HG02981 (cell line): ENCODE data around the gene TRIM52.
"Not testable (repeated sequence)": the region's sequence is repeated elsewhere in the genome, so short reads cannot be mapped to it uniquely, and the experiment has no call there.

Experiments
- ATAC-seq: cut with Tn5 transposase; IDR thresholded peaks from one replicate; pipeline ENCODE4 v1.9.1; 2021; ENCODE audit warnings: mild to moderate bottlenecking, moderate library complexity; ENCODE audit not compliant: unreplicated experiment

Gene TRIM52

DNA sequence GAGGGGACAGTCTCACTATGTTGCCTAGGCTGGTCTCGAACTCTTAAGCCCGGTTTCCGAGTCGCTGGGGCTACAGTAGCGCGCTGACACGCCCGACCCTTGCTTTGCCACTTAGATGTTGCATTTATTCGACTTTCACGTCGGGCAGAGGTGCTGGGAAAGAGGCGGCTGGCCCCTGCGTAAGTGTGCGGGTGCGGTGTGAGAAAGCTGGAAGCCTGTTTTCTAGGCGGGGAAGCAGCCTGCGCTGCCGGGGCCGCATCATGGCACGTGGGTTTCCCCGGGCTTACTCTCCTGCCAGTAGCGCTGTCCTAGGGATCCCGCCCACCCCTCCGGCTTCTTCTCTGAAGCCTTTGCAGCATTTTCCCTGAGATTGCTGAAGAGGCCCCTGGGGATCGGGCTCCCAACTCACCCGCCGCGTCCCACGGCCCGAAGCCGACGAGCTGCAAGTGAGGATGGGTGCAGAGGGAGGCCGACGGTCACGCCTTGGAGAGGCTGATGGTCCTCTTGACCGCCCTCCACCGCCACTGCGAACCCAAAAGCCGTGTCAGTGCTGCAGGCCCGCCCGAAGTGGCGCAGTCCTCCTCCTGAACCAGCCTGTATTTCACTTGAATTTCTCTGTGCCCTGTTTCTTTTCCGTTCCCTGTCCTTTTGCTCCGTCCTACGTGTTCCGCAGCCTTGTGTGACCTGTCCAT, 43.7 kb downstream of the TRIM52 start:
- peak; percentile 15 for ATAC-seq

DNA sequence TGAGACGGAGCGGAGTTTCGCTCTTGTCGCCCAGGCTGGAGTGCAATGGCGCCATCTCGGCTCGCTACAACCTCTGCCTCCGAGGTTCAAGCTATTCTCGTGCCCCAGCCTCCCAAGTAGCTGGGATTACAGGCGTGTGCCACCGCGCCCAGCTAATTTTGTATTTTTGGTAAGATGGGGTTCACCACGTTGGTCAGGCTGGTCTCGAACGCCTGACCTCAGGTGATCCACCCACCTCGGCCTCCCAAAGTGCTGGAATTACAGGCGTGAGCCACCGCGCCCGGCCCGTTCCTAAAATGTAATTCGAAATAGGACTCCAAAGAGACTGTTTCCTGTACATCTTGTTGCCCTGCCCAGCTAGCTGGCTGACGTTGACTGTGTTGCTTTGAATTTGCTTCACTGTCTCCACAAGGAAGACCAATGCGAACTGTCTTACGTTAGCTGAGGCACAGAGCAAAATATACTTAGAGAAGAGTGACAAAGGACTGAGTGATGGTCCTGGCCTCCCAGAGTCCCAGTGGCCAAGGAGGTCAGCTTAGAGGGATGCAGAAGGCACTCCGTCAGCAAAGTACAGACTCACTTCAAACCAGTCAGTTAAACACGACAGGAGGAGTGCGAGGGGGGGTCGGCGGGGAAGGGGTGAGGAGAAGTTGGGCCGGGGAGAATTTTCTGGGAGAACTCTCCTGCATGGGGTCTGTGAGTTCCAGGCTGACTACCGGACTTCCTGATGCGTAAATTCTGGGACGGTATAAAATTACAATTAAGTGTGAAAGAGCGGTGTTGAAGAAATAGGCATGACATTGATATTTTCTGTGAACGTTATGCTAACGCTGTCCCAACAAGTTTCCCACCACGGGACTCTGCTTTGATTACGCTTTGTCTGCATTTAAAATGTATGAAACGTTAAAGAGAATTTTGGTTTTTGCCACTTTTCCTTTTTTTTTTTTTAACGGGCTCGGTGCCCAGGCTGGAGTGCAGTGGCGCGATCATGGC, 44.6 kb downstream of the TRIM52 start:
- ATAC-seq = no peak

DNA sequence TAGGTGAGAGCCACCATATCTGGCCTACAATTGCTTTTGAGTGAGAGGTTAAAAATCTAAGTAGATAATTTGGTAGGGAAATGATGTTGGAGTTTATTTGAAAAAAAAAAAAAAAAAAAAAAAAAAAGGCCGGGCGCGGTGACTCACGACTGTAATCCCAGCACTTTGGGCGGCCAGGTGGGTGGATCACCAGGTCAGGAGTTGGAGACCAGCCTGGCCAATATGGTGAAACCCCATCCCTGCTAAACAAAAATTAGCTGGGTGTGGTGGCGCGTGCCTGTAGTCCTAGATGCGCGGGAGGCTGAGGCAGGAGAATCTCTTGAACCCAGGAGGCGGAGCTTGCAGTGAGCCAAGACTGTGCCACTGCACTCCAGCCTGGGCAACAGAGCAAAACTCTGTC, 46.7 kb downstream of the TRIM52 start:
- ATAC-seq = not testable (repeated sequence)

DNA sequence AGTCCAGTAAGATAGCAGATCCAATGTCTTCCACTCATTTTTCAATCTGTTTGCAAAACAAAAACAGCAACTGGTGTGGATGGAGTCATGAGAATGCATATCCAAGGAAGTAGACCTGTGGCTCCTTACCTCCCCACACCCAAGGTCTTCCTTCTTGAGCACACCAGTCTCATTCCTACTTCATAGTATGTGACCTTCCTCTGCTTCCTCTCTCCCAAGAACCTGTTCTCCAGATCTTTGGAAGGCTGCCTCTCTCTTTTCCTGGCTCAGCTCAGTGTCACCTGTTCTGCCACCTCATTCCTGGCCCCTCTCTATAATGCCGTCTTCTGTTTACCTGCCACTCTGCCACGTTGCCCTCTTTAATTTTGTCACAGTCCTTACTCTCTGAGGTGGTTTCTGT, 48.0 kb downstream of the TRIM52 start:
- ATAC-seq = no peak

DNA sequence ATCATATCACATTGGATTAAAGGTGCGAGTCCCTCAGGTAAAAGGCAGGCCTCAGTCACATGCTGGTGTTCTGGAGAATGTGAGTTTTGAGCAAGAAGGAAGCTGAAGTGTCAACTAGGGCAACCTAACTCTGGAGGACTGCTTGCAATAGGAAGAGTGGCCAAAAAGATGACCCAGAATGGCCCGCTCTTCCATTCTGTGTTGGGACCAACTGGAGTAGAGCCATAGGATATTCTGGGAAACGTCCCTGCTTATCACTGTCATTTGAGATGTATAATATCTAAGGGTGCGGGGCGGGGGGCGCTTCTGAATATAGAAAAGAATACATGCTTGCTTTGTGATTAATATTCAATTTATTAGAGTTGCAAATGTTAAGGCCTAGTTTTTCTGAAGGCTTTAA, 48.9 kb downstream of the TRIM52 start:
- no peak for ATAC-seq

DNA sequence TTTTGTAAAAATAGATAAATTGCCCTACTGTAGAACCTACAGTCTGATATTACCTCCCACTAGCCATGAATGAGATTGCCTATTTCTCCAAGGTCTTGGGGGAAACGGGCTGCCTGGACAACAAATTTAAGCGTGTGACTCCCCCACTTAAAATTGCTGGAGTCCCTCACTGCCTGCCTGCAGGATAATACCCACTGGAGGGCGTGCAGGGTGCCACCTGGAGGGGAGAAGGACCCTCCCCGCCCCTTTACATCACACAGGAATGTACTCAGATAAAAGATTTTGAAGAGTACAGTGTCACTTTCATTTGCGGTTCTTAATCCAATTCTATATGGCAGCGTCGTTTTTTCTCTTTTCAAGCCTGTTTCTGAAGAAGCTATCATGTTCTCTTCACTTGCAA, 49.7 kb downstream of the TRIM52 start:
- ATAC-seq = no peak

DNA sequence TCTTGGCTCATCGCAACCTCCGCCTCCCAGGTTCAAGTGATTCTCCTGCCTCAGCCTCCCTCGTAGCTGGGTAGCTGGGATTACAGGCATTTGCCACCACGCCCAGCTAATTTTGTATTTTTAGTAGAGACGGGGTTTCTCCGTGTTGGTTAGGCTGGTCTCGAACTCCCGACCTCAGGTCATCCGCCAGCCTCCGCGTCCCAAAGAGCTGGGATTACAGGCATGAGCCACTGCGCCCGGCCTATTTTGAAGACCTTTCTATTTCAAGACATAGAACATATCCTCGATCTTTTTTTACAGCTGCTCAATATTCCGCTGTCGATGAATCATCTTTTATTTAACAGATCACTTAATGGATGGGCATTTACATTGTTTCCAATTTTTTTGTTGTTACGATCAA, 50.2 kb downstream of the TRIM52 start:
- ATAC-seq = not testable (repeated sequence)

DNA sequence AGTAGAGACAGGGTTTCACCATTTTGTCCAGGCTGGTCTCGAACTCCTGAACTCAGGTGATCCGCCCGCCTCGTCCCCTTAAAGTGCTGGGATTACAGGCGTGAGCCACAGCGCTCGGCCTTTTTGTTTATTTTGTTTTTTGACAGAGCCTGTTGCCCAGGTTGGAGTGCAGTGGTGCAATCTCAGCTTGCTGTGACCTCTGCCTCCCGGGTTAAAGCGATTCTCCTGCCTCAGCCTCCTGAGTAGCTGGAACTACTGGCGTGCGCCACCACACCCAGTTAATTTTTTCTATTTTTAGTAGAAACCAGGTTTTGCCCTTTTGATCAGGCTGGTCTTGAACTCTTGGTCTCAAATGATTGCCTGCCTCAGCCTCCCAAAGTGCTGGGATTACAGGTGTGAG, 50.8 kb downstream of the TRIM52 start:
- ATAC-seq = not testable (repeated sequence)

DNA sequence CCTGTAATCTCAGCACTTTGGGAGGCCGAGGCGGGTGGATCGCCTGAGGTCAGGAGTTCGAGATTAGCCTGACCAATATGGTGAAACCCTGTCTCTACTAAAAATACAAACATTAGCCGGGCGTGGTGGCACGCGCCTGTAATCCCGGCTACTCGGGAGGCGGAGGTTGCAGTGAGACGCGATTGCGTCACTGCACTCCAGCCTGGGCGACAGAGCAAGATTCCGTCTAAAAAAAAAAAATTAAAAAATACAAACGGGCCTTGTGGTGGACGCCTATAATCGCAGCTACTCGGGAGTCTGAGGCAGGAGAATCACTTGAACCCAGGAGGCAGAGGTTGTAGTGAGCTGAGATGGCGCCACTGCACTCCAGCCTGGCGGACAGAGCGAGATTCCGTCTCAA, 51.9 kb downstream of the TRIM52 start:
- not testable (repeated sequence) for ATAC-seq

DNA sequence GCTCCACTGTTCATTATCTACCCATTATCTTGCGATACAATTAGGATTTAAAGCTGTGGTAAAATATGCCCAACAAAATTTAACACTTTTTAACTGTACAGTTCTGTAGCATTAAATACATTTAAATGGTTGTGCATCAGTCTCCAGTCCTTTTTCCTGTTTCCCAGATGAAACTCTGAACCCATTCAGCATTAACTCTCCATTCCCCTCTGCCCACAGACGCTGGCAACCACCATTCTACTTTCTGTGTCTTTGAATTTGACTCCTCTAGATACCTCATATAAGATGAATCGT, 53.0 kb downstream of the TRIM52 start:
- no peak for ATAC-seq

DNA sequence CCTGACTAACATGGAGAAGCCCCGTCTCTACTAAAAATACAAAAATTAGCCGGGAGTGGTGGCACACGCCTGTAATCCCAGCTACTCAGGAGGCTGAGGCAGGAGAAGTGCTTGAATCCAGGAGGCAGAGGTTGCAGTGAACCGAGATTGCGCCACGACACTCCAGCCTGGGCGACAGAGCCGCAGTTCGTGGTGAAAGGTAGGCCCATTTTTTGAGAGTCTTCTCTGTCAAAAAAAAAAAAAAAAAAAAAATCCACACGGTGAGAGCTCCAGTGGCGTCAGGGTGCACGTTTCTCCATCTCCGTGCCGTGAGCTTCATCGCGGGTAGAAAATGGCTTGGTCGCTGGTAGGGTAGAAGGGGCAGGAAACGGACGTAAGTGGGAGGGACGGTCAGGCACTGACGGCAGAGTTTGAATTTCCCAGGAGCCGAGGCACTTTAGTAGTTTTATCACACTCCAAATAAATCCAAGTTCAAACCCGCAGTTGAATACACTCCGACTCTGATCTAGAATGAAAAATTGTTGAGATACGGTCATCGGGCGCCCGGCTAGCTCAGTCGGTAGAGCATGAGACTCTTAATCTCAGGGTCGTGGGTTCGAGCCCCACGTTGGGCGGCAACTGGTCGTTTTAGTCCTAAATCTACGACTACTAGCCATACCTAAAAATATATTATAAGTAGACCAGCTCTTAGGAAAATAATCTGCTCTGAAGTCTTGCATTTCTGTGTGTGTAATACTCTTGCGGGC, 53.6 kb downstream of the TRIM52 start:
- ATAC-seq = peak; percentile 37

DNA sequence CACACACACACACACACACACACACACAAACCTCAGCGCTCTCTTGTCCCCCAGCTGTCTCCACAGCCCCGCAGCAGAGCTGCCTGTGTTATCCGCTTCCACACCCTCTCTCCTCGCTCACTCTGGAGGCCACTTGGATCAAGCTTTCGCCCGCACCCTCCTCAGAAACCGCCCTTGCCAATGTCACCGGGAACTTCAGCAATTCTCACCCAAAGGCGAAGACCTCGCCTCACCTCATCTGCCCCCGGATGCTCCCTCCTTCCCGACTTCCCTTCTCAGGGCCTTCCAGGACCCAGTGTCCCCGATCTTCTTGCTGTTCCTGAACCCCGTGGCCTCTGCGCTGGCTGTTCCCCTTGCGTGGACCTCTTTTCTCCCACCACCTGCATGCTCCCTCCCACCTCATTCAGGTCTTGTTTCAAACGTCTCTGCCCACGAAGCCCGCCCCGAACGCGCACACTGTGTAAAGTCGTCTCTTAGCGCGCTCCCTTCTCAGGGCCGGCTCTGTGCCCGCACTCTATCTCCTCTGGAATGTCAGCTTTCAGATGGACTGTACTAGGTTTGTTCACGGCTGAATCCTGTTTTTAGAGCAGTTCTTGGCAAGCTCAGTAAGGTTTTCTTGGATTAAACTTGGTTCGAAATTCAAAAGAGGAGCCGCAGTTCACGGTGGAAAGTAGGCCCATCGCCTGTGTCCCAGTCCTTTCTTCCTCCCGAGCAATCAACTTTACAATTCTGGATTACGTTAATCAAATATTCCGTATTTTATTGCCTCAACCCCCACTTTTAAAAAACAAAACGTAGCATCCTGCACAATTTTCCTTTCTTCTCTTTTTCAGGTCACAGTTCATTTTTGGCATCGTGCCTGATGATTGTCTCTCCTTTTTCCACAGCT, 54.9 kb downstream of the TRIM52 start:
- ATAC-seq = no peak
